Heart right ventricle (tissue), 16 donors: Measurements from ENCODE around the gene CCDC85C. TPM values are rescaled to one million over a fixed set of nuclear protein-coding genes. Genes with fewer than 3 reads are reported as not detected.

Experiments
- ATAC-seq, 8 donors: fragments of 200-7000 bp; cut with Tn5 transposase; one replicate each; pipeline ENCODE4 v1.9.1; 2020; ENCODE audit warnings: mild to moderate bottlenecking in 8 of 8, moderate library complexity in 8 of 8, moderate number of reproducible peaks in 1 of 8
- DNase-seq, 2 donors: peaks; one replicate each; pipeline ENCODE4 v3.0.0-alpha.2; 2020
- H3K27ac ChIP-seq, 10 donors: fragments of 200-600 bp; sonication (generic) in 2 of 10; one replicate each; pipeline versions ENCODE4 v1.5.0 to v1.8.0; 2020 to 2022; ENCODE audit warnings: mild to moderate bottlenecking in 3 of 10
- H3K27me3 ChIP-seq, 7 donors: fragments of 200-600 bp; one replicate each; pipeline ENCODE4 v1.8.0; 2021 to 2022; ENCODE audit warnings: mild to moderate bottlenecking in 2 of 7
- H3K36me3 ChIP-seq, 9 donors: fragments of 200-600 bp; sonication (generic) in 1 of 9; one replicate each; pipeline versions ENCODE4 v1.5.0 to v1.8.0; 2020 to 2022; ENCODE audit warnings: mild to moderate bottlenecking in 2 of 9
- H3K4me1 ChIP-seq, 9 donors: fragments of 200-600 bp; sonication (generic) in 1 of 9; one replicate each; pipeline versions ENCODE4 v1.5.0 to v1.8.0; 2020 to 2022; ENCODE audit warnings: mild to moderate bottlenecking in 4 of 9
- H3K4me3 ChIP-seq, 10 donors: fragments of 200-600 bp; sonication (generic) in 2 of 10; one replicate each; pipeline versions ENCODE4 v1.5.0 to v1.8.0; 2020 to 2022; ENCODE audit warnings: mild to moderate bottlenecking in 7 of 10, moderate library complexity in 2 of 10
- H3K9me3 ChIP-seq, 11 donors: fragments of 200-600 bp in 10 of 11; sonication (generic) in 2 of 11; one replicate each; pipeline versions ENCODE4 v1.5.0 to v1.8.0; 2013 to 2022; ENCODE audit warnings: mild to moderate bottlenecking in 2 of 11, control low read depth in 1 of 11, moderate library complexity in 1 of 11
- CTCF ChIP-seq, 9 donors: fragments of 200-600 bp; sonication (generic) in 2 of 9; IDR thresholded peaks; one replicate each; pipeline versions ENCODE4 v1.5.0 to v1.8.0; 2021 to 2022; ENCODE audit warnings: antibody characterized with exemption in 9 of 9, mild to moderate bottlenecking in 5 of 9, moderate library complexity in 1 of 9
- WGBS, 2 donors: extraction: QIAGEN DNeasy Blood & Tissue Kit; methylation state at CpG; one replicate each; pipeline ENCODE4 v1.1.7; 2013; ENCODE audit warnings: inconsistent platforms in 1 of 2; 5-methylcytosine and 5-hydroxymethylcytosine counted together
- intact Hi-C, 10 donors: fragments of 100-400 bp; cut with DNase I; formaldehyde crosslinking; loops; one replicate each; pipeline versions ENCODE4 v1.11.1 to v1.14.2; 2022
- polyA plus RNA-seq, 2 donors: library from polyadenylated mRNA; stranded (reverse); fragments of 200-250 nt; gene quantifications; one replicate each; pipeline ENCODE4 v1.2.3, GENCODE V29; 2013
- total RNA-seq, 10 donors: library from RNA; stranded (reverse); fragmentation: NEBNext Ultra II Directional in 3 of 10; extraction: Animal tissue kit (Norgen Biotek cat#: 25700) in 3 of 10; gene quantifications; one replicate each; pipeline versions ENCODE4 v1.2.1 to v1.2.4, GENCODE V29; 2021 to 2023
- donor health status: Arrhythmogenic right ventricular cardiomyopathy.
- donor health status: ischemic (EF 13 %, LVEDD 7.1; RV severe dilation, severe dysfunction).
- donor health status: healthy with polysubstance abuse.
- donor health status: DM: no; HTN: yes; CAD: no.
- donor health status: DM: no; HTN: no; CAD: no.
- donor health status: ischemic (EF 25% LVEDD 6.9; RV normal size, moderate dysfunction).
- donor health status: ischemic (EF 25% LVEDD 5.7; RV mildly dilated, moderate dysfunction).
- donor health status: healthy.
- donor health status: DM: yes; HTN: yes; CAD: no.
- donor health status: Ischemic cardiomyopathy.
- donor health status: ischemic (EF 35%, LVEDD 5.7; RV mildly dilated, moderate dysfunction).
- donor health status: nonischemic (EF 11% LVEDD 7.7; RV severe dilation, severe dysfunction).
- donor health status: DM: yes; HTN: yes; CAD: no.
- donor health status: PGD.
- donor health status: ischemic (EF 29% LVEDD 5.4; RV normal size, mild dysfunction).
- donor health status: nonischemic (EF 23%, LVEDD 6.1; RV moderate dilation, normal function).

CCDC85C gene
- total and polyA plus RNA-seq, 12 donors, result 9.0 to 50.2 (median 31.5) TPM

GRCh38 chr14:99626041-99626648 lies 22.1 kb upstream of the CCDC85C start:
- no peak for TF ChIP-seq CTCF (IDR thresholded peaks at IDR 0.05)
- Histone ChIP-seq H3K9me3 (no peaks in the 10 kb centered on the region), H3K36me3 (no peaks in the 10 kb centered on the region), H3K27me3 (peaks cover 0 to 4% (median 0%) of the 10 kb centered on the region in 7 donors), H3K4me3 (no peak overlapping the region), H3K27ac (no peak overlapping the region), H3K4me1 (peaks cover 0 to 8% (median 3%) of the 10 kb centered on the region in 9 donors)
- ATAC-seq (no peak), DNase-seq (no peak)
- intact Hi-C loops, result no loop called here
- 81 to 86% methylated on average over 11 of the region's 11 CpGs for WGBS, 2 donors

GRCh38 chr14:99625476-99625875 lies 21.5 kb upstream of the CCDC85C start:
- 91 to 96% methylated on average over 3 of the region's 3 CpGs for whole genome bisulfite sequencing, 2 donors
- no peak overlapping the region for H3K27ac ChIP-seq
- H3K9me3 ChIP-seq, result no peaks in the 10 kb centered on the region
- H3K4me1 ChIP-seq, result peaks cover 0 to 12% (median 3%) of the 10 kb centered on the region in 9 donors
- no peak for TF ChIP-seq CTCF (IDR thresholded peaks at IDR 0.05)
- peaks cover 0 to 4% (median 0%) of the 10 kb centered on the region in 7 donors for H3K27me3 ChIP-seq
- intact Hi-C loops, result loop anchor here in 1 of 10 donors (2.0 kb wide), 1 partner anchor 109 kb away; no protein-coding TSS in a partner anchor
- DNase-seq (no peak), ATAC-seq (no peak)
- H3K4me3 ChIP-seq, result no peak overlapping the region
- H3K36me3 ChIP-seq, result no peaks in the 10 kb centered on the region

GRCh38 chr14:99624971-99625370 lies 21.0 kb upstream of the CCDC85C start:
- no peaks in the 10 kb centered on the region for H3K9me3 ChIP-seq
- intact Hi-C loops, result loop anchor here in 1 of 10 donors (2.0 kb wide), 1 partner anchor 108 kb away; no protein-coding TSS in a partner anchor
- 85 to 87% methylated on average over 13 of the region's 13 CpGs for WGBS, 2 donors
- ATAC-seq (no peak), DNase-seq (no peak)
- TF ChIP-seq CTCF (IDR thresholded peaks at IDR 0.05), result no peak
- H3K4me1 ChIP-seq, result peaks cover 0 to 17% (median 6%) of the 10 kb centered on the region in 9 donors
- no peak overlapping the region for H3K4me3 ChIP-seq
- no peak overlapping the region for H3K27ac ChIP-seq
- H3K27me3 ChIP-seq, result peaks cover 0 to 4% (median 0%) of the 10 kb centered on the region in 7 donors
- no peaks in the 10 kb centered on the region for H3K36me3 ChIP-seq

- Histone ChIP-seq H3K9me3 (no peaks in the 10 kb centered on the region), H3K36me3 (no peaks in the 10 kb centered on the region), H3K4me1 (peaks cover 0 to 24% (median 16%) of the 10 kb centered on the region in 9 donors), H3K27me3 (peaks cover 0 to 4% (median 0%) of the 10 kb centered on the region in 7 donors), H3K4me3 (no peak overlapping the region), H3K27ac (no peak overlapping the region)
- DNase-seq (no peak), ATAC-seq (no peak)
- WGBS, 2 donors, result 82 to 88% methylated on average over 6 of the region's 6 CpGs
- TF ChIP-seq CTCF (IDR thresholded peaks at IDR 0.05), result no peak
- intact Hi-C loops, result loop anchor here in 1 of 10 donors (2.0 kb wide), 1 partner anchor 107 kb away; no protein-coding TSS in a partner anchor
These were observed 20.0 kb upstream of the CCDC85C start for GRCh38 chr14:99624024-99624423.
